Measurements from ENCODE around the gene PRRC2B.
A peak's percentile ranks its signal among the peaks of the same experiment; 100 is the strongest.
"Not testable (repeated sequence)": the region's sequence is repeated elsewhere in the genome, so short reads cannot be mapped to it uniquely, and the experiment has no call there.

PRRC2B gene

GRCh38 chr9:131485728-131486422, 92.0 kb downstream of the PRRC2B start:
- DNase-seq (ENCODE audit: low spot score): no peak

GRCh38 chr9:131487001-131487400, 93.1 kb downstream of the PRRC2B start:
- DNase-seq (ENCODE audit: low spot score): no peak

GRCh38 chr9:131487621-131488031, 93.7 kb downstream of the PRRC2B start:
- no peak for DNase-seq (ENCODE audit: low spot score)

GRCh38 chr9:131490514-131490913, 96.6 kb downstream of the PRRC2B start:
- DNase-seq (ENCODE audit: low spot score): no peak

GRCh38 chr9:131491001-131491710, 97.3 kb downstream of the PRRC2B start:
- no peak for DNase-seq (ENCODE audit: low spot score)

GRCh38 chr9:131492070-131492469, 98.2 kb downstream of the PRRC2B start:
- DNase-seq (ENCODE audit: low spot score): no peak

GRCh38 chr9:131494296-131494870, 100.5 kb downstream of the PRRC2B start:
- no peak for DNase-seq (ENCODE audit: low spot score)

GRCh38 chr9:131495785-131496184, 101.9 kb downstream of the PRRC2B start:
- no peak for DNase-seq (ENCODE audit: low spot score)

GRCh38 chr9:131496844-131497405, 103.0 kb downstream of the PRRC2B start:
- DNase-seq (ENCODE audit: low spot score): no peak

- DNase-seq (ENCODE audit: low spot score): no peak
Observed at GRCh38 chr9:131499254-131499767, 105.4 kb downstream of the PRRC2B start.

GRCh38 chr9:131500377-131500776, 106.5 kb downstream of the PRRC2B start:
- peak; percentile 11 for DNase-seq (ENCODE audit: low spot score)

GRCh38 chr9:131500939-131501541, 107.2 kb downstream of the PRRC2B start:
- DNase-seq (ENCODE audit: low spot score): peak; percentile 75

- DNase-seq (ENCODE audit: low spot score): peak; percentile 86
Observed at GRCh38 chr9:131502781-131503625, 109.1 kb downstream of the PRRC2B start, which contains the start of gene POMT1. Gene POMT1 (plus strand): TSS chr9:131502918. CDS start chr9:131504219, 1,301 bp downstream.

GRCh38 chr9:131503626-131504465, 110.0 kb downstream of the PRRC2B start:
- DNase-seq (ENCODE audit: low spot score): peak; percentile 68

- DNase-seq (ENCODE audit: low spot score): no peak
Observed at GRCh38 chr9:131505012-131505411, 111.1 kb downstream of the PRRC2B start.

GRCh38 chr9:131511416-131511815, 117.5 kb downstream of the PRRC2B start:
- DNase-seq (ENCODE audit: low spot score): no peak

GRCh38 chr9:131511880-131512279, 118.0 kb downstream of the PRRC2B start:
- no peak for DNase-seq (ENCODE audit: low spot score)

- no peak for DNase-seq (ENCODE audit: low spot score)
Observed at GRCh38 chr9:131513177-131513576, 119.3 kb downstream of the PRRC2B start.

GRCh38 chr9:131515559-131516031, 121.7 kb downstream of the PRRC2B start:
- DNase-seq (ENCODE audit: low spot score): not testable (repeated sequence)

GRCh38 chr9:131516100-131516499, 122.2 kb downstream of the PRRC2B start:
- no peak for DNase-seq (ENCODE audit: low spot score)

Data from kidney tubule cell (primary cell).